Pons (tissue), 1 donor: Measurements from ENCODE around the gene TBCE.

Source experiments
- DNase-seq: peaks from one replicate; pipeline ENCODE4 v3.0.0-alpha.2; 2016; ENCODE audit warnings: low spot score

Gene TBCE

DNA sequence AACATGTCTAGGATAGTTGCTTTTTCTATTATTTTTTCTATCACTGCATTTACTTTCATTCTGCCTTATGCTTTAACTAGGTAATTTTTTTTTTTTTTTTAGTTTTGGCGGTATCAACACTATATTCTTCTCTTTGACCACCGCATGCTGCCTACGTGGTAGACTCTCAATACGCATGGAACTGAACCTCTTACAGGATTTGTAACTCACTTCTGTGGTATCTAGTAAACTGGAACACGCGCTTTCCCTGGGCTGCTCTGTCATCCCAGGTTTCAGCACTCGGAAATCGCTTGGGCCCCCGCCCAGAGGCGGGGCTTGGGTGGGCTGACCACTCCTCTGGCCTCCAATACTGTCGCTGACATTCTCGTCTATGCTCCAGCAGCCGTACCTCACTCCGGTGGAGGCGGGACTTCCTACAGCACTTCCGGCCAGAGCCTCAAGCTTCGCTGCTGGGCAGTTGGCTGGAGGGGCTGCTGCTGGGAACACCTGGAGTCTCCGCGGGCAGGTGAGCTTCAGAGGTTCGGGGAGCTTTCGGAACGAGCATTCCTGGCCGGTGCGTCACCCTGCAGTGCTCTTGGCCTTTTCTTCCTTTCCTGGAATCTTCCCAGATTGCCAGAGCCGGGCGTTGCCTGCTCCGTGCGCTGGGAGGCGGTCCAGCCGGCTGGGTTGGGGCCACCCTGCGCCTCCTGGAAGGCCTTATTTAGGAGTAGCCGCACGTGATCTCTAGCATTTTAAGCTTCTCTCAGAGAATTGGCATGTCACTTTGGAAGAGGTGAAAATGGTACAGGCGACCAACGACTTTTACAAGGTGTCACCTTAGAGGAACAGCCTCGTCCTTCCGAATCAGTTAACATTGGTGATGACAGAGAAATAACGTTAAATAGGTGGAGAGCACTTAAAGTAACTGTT is at the start of gene TBCE:
TBCE (plus strand) TSS at position 428 of the 909 bp plus-strand sequence. CDS start 12,623 bp downstream, outside the sequence.
- DNase-seq = peak; percentile 97

DNA sequence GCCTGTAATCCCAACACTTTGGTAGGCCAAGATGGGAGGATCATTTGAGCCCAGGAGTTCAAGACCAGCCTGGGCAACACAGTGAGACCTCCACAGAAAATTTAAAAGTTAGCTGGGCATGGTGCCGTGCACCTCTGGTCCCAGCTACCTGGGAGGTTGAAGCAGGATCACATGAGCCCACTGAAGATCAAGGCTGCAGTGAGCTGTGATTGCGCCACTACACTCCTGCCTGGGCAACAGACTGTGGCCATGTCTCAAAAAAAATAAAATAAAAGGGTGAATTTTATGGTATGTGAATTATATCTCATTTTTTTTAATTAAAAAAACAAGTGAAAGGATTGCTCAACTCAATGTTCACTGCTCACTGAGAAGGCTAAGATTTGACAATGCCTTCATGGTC is 48.0 kb upstream of the TBCE start:
- no peak for DNase-seq

- DNase-seq = no peak
Observed at GRCh38 chr1:235320521-235321179, 46.6 kb upstream of the TBCE start.

GRCh38 chr1:235324296-235324695 is 42.9 kb upstream of the TBCE start:
- DNase-seq = no peak

GRCh38 chr1:235325139-235325538 is 42.1 kb upstream of the TBCE start:
- no peak for DNase-seq

- no peak for DNase-seq
Observed at GRCh38 chr1:235325854-235326253, 41.4 kb upstream of the TBCE start.

DNA sequence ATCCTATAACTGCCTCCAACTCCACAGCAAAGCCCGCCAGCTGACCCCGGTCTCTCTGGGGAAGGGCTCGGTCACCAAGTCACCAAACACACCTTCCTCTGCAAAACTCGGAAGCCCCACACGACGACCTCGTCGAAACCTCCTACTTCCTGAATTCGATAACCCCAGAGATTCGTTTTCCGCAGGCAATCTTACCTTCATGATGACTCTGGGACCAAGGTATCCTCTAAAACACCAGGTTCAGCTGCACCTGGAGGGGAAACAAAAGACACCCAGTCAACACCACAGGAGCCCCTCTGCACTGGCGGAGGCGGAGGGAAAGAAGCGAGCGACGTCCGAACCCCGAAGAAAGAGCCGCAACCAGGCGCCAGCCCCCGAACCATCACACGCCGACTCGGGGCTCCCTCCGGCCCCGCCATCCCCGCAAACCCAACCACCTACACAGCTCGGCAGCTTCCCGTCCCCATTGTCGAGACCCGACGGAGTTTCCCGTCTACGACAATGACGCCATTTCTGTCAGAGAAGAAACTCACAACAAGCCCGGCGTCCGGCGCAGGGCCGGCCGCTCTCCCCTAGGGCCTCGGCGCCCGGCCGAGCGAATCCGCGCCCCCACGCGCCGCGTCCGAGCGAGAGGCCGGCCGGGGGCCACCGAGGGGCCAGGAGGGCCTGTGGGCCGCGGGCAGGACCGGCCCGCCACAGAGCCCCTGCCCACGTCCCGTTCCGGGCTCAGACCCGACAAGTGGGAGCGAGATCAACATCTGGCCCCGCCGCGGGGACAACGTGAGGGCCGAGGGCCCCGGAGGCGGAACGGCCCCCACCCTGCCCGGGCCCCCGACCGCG is 40.3 kb upstream of the TBCE start:
- DNase-seq = peak; percentile 25

DNA sequence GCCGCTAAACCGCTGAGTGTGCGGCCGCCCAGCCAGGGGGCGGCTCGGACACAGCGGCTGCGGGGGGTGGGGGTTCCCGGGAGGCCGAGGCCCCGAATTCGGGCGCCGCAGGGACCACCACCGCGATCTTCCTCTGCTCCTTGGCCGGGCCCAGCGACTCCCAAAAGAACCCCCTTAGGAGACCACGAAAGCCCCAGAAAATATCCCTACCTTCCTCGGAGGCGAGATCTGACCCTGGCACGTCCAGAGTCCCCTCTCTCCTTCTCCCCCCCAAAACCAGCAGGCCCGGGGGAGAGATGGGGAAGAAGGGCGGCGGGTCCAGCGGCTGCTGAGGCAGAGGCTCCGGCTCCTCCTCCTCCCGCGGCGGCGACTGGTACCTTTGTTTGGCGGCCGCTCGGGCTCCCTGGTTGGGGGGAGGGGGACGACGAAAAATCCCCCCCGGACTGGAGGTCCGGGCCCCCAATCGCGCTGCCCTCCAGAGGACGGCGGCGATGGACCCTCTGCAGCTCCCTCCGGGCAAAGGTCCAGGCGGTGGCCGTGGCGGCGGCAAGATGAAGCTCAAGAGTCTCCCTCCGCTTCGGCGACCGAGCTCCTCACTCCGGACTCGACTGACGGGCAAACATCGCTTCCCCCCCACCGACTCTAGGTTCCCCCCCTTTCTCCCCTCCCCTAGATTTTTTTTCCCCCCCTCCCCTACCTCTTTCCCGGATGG is 39.5 kb upstream of the TBCE start, which contains the start of gene ARID4B:
ARID4B (minus strand) TSS at position 621 of the 712 bp plus-strand sequence. CDS start 1,260 bp downstream, outside the sequence.
- DNase-seq = no peak

DNA sequence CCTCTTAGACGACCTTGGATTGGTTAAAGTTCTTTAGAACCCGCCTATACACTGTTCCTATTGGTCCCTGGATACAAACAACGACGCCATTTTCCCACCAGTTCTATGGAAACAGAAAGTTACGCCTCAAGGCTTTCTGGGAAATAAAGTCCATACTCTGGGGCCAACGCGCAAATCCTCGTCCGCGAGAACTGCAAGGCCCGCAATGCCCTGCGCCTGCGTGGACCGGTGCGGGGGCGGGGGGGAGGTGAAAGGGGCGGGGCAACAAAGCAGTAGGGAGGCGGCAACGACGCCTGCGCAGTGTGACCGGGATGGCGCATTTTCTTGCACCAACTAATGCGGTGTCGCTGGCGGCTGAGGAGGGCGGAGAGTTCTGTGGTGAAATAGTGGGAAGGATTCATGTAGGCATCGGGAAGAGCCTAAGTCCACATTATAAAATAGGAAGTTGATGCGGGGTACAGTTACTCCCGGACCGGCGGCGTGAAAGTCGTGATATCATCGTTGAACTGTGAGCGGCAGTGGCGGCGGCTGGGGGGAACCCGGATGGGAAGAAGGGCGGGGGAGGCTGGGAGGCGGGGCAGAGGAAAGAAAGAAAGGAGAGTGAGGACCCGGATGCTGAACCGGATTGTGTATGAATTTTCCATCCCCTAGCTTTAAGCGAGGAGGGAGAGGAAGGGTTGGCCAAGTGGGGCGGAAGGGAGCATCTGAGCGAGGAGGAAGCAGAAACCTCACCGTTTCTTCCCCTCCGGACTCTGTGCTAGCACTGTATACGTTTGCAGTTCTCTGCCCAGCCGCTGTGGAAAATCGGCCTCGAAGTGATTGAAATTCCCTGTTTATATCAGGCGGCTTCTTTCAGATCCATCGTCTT is 38.7 kb upstream of the TBCE start, which contains the start of gene GGPS1:
GGPS1 (plus strand) TSS at position 300 of the 868 bp plus-strand sequence. CDS start 6,695 bp downstream, outside the sequence.
- peak; percentile 100 for DNase-seq

GRCh38 chr1:235329139-235329902 is 37.9 kb upstream of the TBCE start:
- DNase-seq = peak; percentile 32

DNA sequence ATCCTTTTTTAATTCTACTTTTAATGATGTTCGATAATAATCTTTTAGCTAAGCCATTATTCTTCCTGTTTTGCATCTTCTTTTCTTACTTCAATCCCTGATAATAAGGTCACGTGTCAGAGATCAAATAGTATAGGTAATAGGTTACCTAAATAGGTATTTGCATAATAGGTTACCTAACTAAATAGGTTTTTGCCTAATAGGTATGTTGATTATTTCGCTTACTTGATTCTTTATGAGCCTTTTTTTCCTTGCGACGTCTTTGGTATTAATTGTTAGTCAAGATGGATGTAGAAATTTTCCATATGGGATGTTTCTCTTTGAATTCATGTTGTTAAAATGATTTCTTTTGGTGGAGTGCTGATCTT is 36.3 kb upstream of the TBCE start:
- DNase-seq = no peak

DNA sequence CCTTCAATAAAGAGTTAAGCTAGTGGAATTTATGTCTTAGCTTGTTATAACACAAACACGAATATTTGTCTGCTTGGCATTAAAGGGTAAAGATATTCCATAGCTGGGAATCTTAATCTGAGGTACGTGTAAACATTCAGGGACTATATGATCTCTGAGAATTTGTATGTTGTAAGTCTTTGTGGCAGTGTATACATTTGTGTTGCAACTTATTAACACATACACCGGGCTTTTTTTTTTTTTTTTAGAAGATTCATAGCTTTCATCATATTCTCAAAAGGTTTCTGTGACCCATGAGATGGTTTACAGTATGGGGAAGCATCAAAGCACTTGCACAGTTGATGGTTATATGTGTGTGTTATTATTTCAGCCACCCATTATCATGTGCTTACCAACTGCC is 35.8 kb upstream of the TBCE start:
- DNase-seq = no peak

GRCh38 chr1:235336903-235337302 is 30.3 kb upstream of the TBCE start:
- DNase-seq = no peak

DNA sequence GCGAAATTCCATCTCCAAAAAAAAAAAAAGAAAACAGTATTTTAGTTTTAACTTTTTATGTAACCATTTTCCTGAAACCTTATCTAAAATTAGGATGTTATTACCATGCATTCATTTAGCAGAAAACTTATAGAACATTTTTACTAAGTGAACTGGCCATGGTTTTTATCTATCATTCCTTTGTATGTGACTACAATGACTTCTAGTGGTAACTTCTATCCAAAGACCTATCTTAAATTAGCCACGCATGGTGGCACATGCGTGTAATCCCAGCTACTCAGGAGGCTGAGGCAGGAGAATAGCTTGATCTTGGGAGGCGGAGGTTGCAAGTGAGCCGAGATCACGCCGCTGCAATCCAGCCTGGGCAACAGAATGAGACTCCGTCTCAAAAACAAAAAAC is 27.5 kb upstream of the TBCE start:
- DNase-seq = no peak

- DNase-seq = no peak
Observed at GRCh38 chr1:235341334-235341733, 25.9 kb upstream of the TBCE start.

DNA sequence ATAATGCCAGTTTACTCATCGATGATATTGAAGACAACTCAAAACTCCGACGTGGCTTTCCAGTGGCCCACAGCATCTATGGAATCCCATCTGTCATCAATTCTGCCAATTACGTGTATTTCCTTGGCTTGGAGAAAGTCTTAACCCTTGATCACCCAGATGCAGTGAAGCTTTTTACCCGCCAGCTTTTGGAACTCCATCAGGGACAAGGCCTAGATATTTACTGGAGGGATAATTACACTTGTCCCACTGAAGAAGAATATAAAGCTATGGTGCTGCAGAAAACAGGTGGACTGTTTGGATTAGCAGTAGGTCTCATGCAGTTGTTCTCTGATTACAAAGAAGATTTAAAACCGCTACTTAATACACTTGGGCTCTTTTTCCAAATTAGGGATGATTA is 25.2 kb upstream of the TBCE start:
- no peak for DNase-seq

DNA sequence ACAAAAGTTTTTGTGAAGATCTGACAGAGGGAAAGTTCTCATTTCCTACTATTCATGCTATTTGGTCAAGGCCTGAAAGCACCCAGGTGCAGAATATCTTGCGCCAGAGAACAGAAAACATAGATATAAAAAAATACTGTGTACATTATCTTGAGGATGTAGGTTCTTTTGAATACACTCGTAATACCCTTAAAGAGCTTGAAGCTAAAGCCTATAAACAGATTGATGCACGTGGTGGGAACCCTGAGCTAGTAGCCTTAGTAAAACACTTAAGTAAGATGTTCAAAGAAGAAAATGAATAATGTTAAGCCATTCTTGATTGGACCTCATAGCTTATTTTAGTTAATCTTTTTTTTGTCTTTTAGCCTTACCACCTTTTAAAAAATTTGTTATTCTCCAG is 24.8 kb upstream of the TBCE start:
- DNase-seq = no peak

DNA sequence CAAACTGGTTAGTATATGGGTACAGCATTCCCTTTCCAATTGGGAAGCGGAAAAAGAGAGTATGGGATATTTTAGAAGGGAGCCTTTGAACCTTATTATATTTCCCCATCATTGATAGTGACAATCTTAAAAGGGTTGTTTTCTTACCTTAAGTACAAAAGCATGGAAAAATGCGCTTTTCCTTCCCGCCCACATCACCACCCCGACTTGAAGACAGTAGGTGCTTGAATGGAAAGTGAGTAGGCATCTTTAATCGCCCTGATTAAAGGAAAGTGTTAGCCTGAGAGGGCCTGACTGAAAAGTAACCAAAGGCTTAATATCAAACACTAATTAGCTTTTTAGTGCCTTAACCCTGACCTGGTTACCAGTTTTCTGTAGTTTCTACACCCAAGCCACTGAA is 23.5 kb upstream of the TBCE start:
- DNase-seq = no peak

DNA sequence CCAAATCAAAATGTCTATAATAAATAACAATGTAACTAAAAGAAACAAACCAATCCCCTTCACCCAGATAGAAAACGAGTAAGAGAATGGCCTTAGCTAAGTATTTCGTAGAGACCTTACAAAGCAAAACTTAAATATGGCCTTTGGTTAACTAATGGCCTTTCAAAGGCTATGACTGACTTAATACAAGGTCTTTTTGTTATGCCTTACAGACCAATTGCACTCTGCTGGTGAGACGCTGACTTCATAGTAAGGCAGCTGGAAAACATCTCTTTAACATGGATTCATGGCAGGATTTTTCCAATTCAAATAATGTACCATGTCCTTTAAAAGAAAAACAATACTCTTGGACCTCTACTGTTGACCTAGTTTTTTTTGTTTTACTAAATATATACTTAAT is 15.8 kb upstream of the TBCE start:
- DNase-seq = no peak

DNA sequence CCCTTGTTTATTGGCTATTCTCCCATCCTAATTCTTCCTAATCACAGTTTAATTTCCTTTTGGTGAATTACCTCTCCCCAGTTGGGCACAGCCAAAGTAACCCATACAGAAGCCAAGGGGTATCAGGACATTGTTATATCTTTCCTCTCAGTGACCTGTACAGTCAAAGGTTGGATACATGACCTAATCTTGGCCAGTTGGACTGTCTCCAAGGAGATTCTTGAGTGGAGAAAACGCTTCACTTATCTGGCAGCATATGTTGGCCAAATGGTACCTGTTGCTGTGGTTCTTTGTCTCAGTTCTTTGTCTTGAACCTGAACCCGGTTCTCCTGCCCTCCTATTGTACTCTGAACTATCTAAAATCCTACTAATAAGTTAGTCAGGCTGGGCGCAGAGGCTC is 15.3 kb upstream of the TBCE start:
- no peak for DNase-seq
